NCI-H2107 treated with DMSO at 0.1 percent for 48 hours (cell line): ENCODE results near the gene NRSN2.
A peak's percentile ranks its signal among the peaks of the same experiment; 100 is the strongest.

ENCODE experiments used
- DNase-seq: peaks from one replicate; lab custom pipeline; 2025; ENCODE audit not compliant: unreplicated experiment; lab: John Stamatoyannopoulos, UW

The NRSN2 gene

GRCh38 chr20:346640-347316 lies at the start of gene NRSN2:
NRSN2 (plus strand) TSS chr20:347111; CDS start chr20:349644, 2,533 bp downstream.
- peak; percentile 10 for DNase-seq

GRCh38 chr20:297925-298775 lies 48.8 kb upstream of the NRSN2 start:
- DNase-seq: no peak

GRCh38 chr20:298776-299391 lies 48.0 kb upstream of the NRSN2 start:
- no peak for DNase-seq

GRCh38 chr20:300345-300990 lies 46.4 kb upstream of the NRSN2 start:
- DNase-seq: no peak

GRCh38 chr20:301886-302848 lies 44.7 kb upstream of the NRSN2 start:
- DNase-seq: no peak

GRCh38 chr20:305745-306144 lies 41.2 kb upstream of the NRSN2 start:
- no peak for DNase-seq

GRCh38 chr20:308427-309038 lies 38.4 kb upstream of the NRSN2 start:
- DNase-seq: no peak

GRCh38 chr20:309306-309840 lies 37.5 kb upstream of the NRSN2 start:
- DNase-seq: no peak

- peak; percentile 88 for DNase-seq
These were observed 36.9 kb upstream of the NRSN2 start for GRCh38 chr20:309841-310644.

GRCh38 chr20:310645-311044 lies 36.3 kb upstream of the NRSN2 start:
- DNase-seq: no peak

- no peak for DNase-seq
These were observed 35.3 kb upstream of the NRSN2 start for GRCh38 chr20:311609-312008.

- DNase-seq: no peak
These were observed 34.8 kb upstream of the NRSN2 start for GRCh38 chr20:312067-312466.

GRCh38 chr20:312866-313265 lies 34.0 kb upstream of the NRSN2 start:
- no peak for DNase-seq

GRCh38 chr20:313402-313801 lies 33.5 kb upstream of the NRSN2 start:
- DNase-seq: no peak

- no peak for DNase-seq
These were observed 33.0 kb upstream of the NRSN2 start for GRCh38 chr20:313948-314347.

GRCh38 chr20:316316-317068 lies 30.4 kb upstream of the NRSN2 start:
- DNase-seq: no peak

- DNase-seq: peak; percentile 24
These were observed 22.5 kb upstream of the NRSN2 start for GRCh38 chr20:324177-325044.
